ENCODE results near the gene EEF1AKMT2.

DNA sequence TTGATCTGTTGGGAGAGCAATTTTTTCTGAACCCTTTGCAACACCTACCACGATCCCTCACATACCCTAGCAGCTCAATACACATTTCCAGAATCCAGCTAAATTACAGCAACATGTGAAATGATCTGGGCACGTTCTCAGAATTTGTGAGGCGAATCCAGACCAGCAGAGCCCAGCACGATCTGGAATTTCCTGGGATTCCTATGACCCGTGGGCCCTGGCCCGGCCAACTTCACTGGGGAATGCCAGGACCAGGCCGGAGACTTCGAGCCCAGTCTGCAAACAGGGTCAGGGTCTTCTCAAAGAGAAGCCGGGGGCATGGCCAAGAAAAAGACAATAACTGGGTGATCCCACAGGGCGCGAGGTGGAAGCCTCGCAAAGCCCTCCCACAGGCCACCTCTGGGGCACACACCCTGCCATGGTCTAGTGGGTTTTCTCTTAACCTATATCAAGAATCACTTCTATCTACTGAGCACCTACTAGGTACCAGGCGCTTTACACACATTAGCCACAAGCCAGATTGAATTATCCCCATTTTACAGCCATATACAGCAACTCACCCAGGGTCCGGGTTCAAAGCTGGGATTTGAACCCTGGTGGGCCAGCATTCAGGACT is 81.3 kb downstream of the EEF1AKMT2 start:
- TF ChIP-seq, protein P1, sequence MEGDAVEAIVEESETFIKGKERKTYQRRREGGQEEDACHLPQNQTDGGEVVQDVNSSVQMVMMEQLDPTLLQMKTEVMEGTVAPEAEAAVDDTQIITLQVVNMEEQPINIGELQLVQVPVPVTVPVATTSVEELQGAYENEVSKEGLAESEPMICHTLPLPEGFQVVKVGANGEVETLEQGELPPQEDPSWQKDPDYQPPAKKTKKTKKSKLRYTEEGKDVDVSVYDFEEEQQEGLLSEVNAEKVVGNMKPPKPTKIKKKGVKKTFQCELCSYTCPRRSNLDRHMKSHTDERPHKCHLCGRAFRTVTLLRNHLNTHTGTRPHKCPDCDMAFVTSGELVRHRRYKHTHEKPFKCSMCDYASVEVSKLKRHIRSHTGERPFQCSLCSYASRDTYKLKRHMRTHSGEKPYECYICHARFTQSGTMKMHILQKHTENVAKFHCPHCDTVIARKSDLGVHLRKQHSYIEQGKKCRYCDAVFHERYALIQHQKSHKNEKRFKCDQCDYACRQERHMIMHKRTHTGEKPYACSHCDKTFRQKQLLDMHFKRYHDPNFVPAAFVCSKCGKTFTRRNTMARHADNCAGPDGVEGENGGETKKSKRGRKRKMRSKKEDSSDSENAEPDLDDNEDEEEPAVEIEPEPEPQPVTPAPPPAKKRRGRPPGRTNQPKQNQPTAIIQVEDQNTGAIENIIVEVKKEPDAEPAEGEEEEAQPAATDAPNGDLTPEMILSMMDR (IDR thresholded peaks at IDR 0.05): no peak
- TF ChIP-seq POLR2A (IDR thresholded peaks at IDR 0.05) (no peak), EP300 (IDR thresholded peaks at IDR 0.05) (no peak), POLR2AphosphoS5 (IDR thresholded peaks at IDR 0.05) (no peak)
